Stimulated activated CD8-positive, alpha-beta memory T cell treated with anti-CD3 and anti-CD28 coated beads, Interleukin-7, amount 100 ng/mL, for 4 hours (primary cell): ENCODE results near the gene ZSCAN20.

Experiments
- DNase-seq, 2 donors: peaks; one replicate each; pipeline ENCODE4 v3.0.0-alpha.2; 2020; ENCODE audit warnings: low read depth in 2 of 2

Gene ZSCAN20

GRCh38 chr1:33535334-33535733 is 62.9 kb downstream of the ZSCAN20 start:
- DNase-seq = no peak

- DNase-seq = no peak
Measured at GRCh38 chr1:33537885-33538284, 65.4 kb downstream of the ZSCAN20 start.

- DNase-seq = no peak
Measured at GRCh38 chr1:33541966-33542365, 69.5 kb downstream of the ZSCAN20 start.
